Panc1 (cell line): ENCODE results near the gene ATL2. TPM values are rescaled to one million over a fixed set of nuclear protein-coding genes. Genes with fewer than 3 reads are reported as not detected.

Source experiments
- ATAC-seq: fragments of 200-7000 bp; cut with Tn5 transposase; 2 replicates; pipeline ENCODE4 v1.9.1; 2020; ENCODE audit warnings: mild to moderate bottlenecking, moderate library complexity
- BruUV-seq: library from RNA; stranded (reverse); fragments of 400-500 nt; replicated peaks from 2 replicates; lab custom pipeline; 2021; lab: Mats Ljungman, UMichigan
- CTCF ChIA-PET: fragments of 300-600 bp; sonication (Branson Sonifier 250); formaldehyde crosslinking; loops from one replicate; lab custom pipeline; 2022; ENCODE audit warnings: antibody characterized with exemption; lab: Charles Lee
- POLR2A ChIA-PET: fragments of 300-600 bp; sonication (Branson Sonifier 250); formaldehyde crosslinking; loops from one replicate; lab custom pipeline; 2022; ENCODE audit warnings: antibody characterized with exemption; lab: Charles Lee
- DNase-seq: peaks from one replicate; pipeline ENCODE4 v3.0.0-alpha.2; 2010; ENCODE audit warnings: low read depth, low spot score
- H3K27ac ChIP-seq: 2 replicates; pipeline ENCODE4 v1.5.1; 2011; ENCODE audit warnings: mild to moderate bottlenecking, low read length, inconsistent platforms
- H3K27me3 ChIP-seq: fragments of 200-500 bp; sonication (Bioruptor generic); 2 replicates; pipeline ENCODE4 v1.6.0; 2014; ENCODE audit warnings: low read length, inconsistent platforms; ENCODE audit not compliant: control insufficient read depth, insufficient read depth
- H3K36me3 ChIP-seq: fragments of 200-500 bp; sonication (Bioruptor generic); 2 replicates; pipeline ENCODE4 v1.5.1; 2014; ENCODE audit warnings: inconsistent platforms, mild to moderate bottlenecking, low read length, moderate library complexity; ENCODE audit not compliant: control insufficient read depth, insufficient read depth
- H3K4me1 ChIP-seq: 2 replicates; pipeline ENCODE4 v1.5.1; 2011; ENCODE audit warnings: inconsistent platforms, mild to moderate bottlenecking, low read length, moderate library complexity; ENCODE audit not compliant: control insufficient read depth, insufficient read depth
- H3K4me3 ChIP-seq, 2 experiments: 2 replicates each; pipeline ENCODE4 v1.5.1; 2011 to 2012; ENCODE audit warnings: low read depth in 2 of 2, low read length in 2 of 2, mild to moderate bottlenecking in 2 of 2, inconsistent platforms in 1 of 2, moderate library complexity in 1 of 2
- H3K9me3 ChIP-seq: fragments of 200-500 bp; sonication (Bioruptor generic); 2 replicates; pipeline ENCODE4 v1.5.1; 2014; ENCODE audit warnings: low read depth, mild to moderate bottlenecking, inconsistent platforms, low read length, moderate library complexity; ENCODE audit not compliant: control insufficient read depth, insufficient read depth
- CTCF ChIP-seq: fragments of 450-650 bp; IDR thresholded peaks from 2 replicates; pipeline ENCODE4 v1.5.1; 2017; ENCODE audit warnings: mild to moderate bottlenecking
- POLR2AphosphoS5 ChIP-seq: IDR thresholded peaks from 2 replicates; pipeline ENCODE4 v1.6.1; 2012; ENCODE audit warnings: mild to moderate bottlenecking, low read depth, low read length, moderate library complexity
- REST ChIP-seq, 2 experiments: IDR thresholded peaks; 2 replicates each; pipeline ENCODE4 v1.6.1; 2011 to 2012; ENCODE audit warnings: low read depth in 2 of 2, control low read depth in 1 of 2, low read length in 1 of 2, mild to moderate bottlenecking in 1 of 2, moderate library complexity in 1 of 2; ENCODE audit not compliant: insufficient read depth in 1 of 2
- SIN3A ChIP-seq: IDR thresholded peaks from 2 replicates; pipeline ENCODE4 v1.6.1; 2012; ENCODE audit warnings: low read depth, mild to moderate bottlenecking, low read length, moderate library complexity, borderline replicate concordance; ENCODE audit not compliant: insufficient read depth
- TCF7L2 ChIP-seq: IDR thresholded peaks from 2 replicates; pipeline ENCODE4 v1.6.1; 2011; ENCODE audit warnings: mild to moderate bottlenecking, low read depth, low read length, inconsistent platforms
- in situ Hi-C: cut with HindIII; loops from 2 replicates; pipeline ENCODE4 v1.10.0; 2016; ENCODE audit warnings: low sequenced_read_pairs, low pct_unique_long_range_greater_than_20kb
- intact Hi-C: fragments of 100-400 bp; cut with micrococcal nuclease; formaldehyde crosslinking; loops from one replicate; pipeline ENCODE4 v1.10.0; 2022; ENCODE audit not compliant: unreplicated experiment
- total RNA-seq: library from RNA; stranded (reverse); gene quantifications from one replicate; pipeline ENCODE4 v1.2.1, GENCODE V29; 2021; ENCODE audit not compliant: unreplicated experiment

ATL2 gene
- total RNA-seq, 1 experiment from 2014 or later: 78.7 TPM

GRCh38 chr2:38409156-38410102 is 32.4 kb upstream of the ATL2 start:
- ATAC-seq (no peak), DNase-seq (no peak)
- TF ChIP-seq SIN3A (no peak), REST (IDR thresholded peaks at IDR 0.05; ENCODE audit: insufficient read depth in 1 of 2, low read depth in 2 of 2, low read length in 1 of 2) (no peak), TCF7L2 (no peak), CTCF (no peak), POLR2AphosphoS5 (no peak)
- H3K36me3 ChIP-seq: no peaks in the 10 kb centered on the region
- in situ Hi-C loops: no loop called here
- no peak overlapping the region for H3K4me3 ChIP-seq
- no TSS peak for BruUV-seq
- H3K4me1 ChIP-seq: no peaks in the 10 kb centered on the region
- intact Hi-C loops: no loop called here
- H3K9me3 ChIP-seq: peaks cover 3% of the 10 kb centered on the region; the same call in 1 of the 2 replicates
- POLR2A ChIA-PET: interaction anchor here (0.7 kb wide), 1 partner anchor 19 kb away, joined by 4 read pairs; no protein-coding TSS in a partner anchor
- CTCF ChIA-PET: no interaction called here
- H3K27me3 ChIP-seq: no peaks in the 10 kb centered on the region
- H3K27ac ChIP-seq: no peak overlapping the region

GRCh38 chr2:38407111-38407682 is 30.1 kb upstream of the ATL2 start:
- ChIA-PET POLR2A (no interaction called here), CTCF (no interaction called here)
- no peak overlapping the region for H3K4me3 ChIP-seq
- in situ Hi-C loops: no loop called here
- no peaks in the 10 kb centered on the region for H3K4me1 ChIP-seq
- TF ChIP-seq REST (IDR thresholded peaks at IDR 0.05; ENCODE audit: insufficient read depth in 1 of 2, low read depth in 2 of 2, low read length in 1 of 2) (no peak), TCF7L2 (no peak), CTCF (no peak), SIN3A (no peak)
- DNase-seq (no peak), ATAC-seq (no peak)
- no peak overlapping the region for H3K27ac ChIP-seq
- H3K27me3 ChIP-seq: no peaks in the 10 kb centered on the region
- no peaks in the 10 kb centered on the region for H3K9me3 ChIP-seq
- BruUV-seq: no TSS peak
- intact Hi-C loops: no loop called here
- no peaks in the 10 kb centered on the region for H3K36me3 ChIP-seq
